H1 (cell line): Measurements from ENCODE around the gene TLE1.

ENCODE experiments used
- EZH2 ChIP-seq: fragments of 200-600 bp; sonication (generic); IDR thresholded peaks from 2 replicates; pipeline ENCODE4 v1.7.1; 2012; ENCODE audit warnings: low read depth, mild to moderate bottlenecking, moderate library complexity, low read length, inconsistent platforms; ENCODE audit not compliant: severe bottlenecking
- POLR2AphosphoS5 ChIP-seq: IDR thresholded peaks from 2 replicates; pipeline ENCODE4 v1.6.1; 2011; ENCODE audit warnings: low read depth, low read length
- TAF1 ChIP-seq: IDR thresholded peaks from 2 replicates; pipeline ENCODE4 v1.6.1; 2011; ENCODE audit warnings: mild to moderate bottlenecking, low read depth, low read length
- YY1 ChIP-seq: IDR thresholded peaks from 2 replicates; pipeline ENCODE4 v1.6.1; 2011; ENCODE audit warnings: low read depth, mild to moderate bottlenecking, low read length
- TF ChIP-seq, protein P1 (sequence below), 3 experiments: IDR thresholded peaks; 1 replicate in 2 of 3; 2 replicates in 1 of 3; pipeline versions ENCODE4 v1.5.1 to v1.6.1; 2011; ENCODE audit warnings: low read length in 3 of 3, mild to moderate bottlenecking in 3 of 3, inconsistent platforms in 2 of 3, low read depth in 1 of 3, moderate library complexity in 1 of 3; ENCODE audit not compliant: insufficient read depth in 1 of 3; ENCODE audit errors: control extremely low read depth in 1 of 3

DNA sequence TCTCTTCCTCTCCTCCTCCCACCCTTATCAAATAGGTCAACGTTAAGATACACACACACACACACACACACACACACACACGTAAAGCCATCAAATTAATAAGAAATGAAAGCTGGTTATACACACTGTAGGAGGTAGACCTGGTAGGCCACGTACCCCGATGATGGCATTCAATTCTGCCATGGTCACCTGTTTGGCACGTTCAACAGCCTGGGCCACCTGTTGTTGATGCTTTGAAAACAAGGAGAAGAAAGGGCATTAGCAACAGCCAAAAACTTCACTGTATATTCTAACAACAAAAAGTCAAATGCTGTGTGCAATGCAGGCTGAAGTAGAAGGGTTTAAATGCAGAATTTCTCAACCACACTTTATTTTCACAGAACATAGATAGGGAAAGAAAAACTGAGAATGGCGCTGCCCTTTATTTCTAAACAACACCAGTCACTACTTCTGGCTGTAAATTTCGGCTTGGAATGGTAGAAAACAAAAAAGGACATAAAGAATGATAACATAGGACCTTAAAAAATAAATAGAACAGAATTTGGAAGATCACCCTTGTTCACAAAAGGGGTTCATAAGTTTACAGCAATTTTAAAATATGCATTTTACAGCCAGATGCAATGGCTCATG, 37.2 kb downstream of the TLE1 start:
- TF ChIP-seq POLR2AphosphoS5 (no peak), EZH2 (no peak), YY1 (no peak), TAF1 (no peak)
- TF ChIP-seq, protein P1, sequence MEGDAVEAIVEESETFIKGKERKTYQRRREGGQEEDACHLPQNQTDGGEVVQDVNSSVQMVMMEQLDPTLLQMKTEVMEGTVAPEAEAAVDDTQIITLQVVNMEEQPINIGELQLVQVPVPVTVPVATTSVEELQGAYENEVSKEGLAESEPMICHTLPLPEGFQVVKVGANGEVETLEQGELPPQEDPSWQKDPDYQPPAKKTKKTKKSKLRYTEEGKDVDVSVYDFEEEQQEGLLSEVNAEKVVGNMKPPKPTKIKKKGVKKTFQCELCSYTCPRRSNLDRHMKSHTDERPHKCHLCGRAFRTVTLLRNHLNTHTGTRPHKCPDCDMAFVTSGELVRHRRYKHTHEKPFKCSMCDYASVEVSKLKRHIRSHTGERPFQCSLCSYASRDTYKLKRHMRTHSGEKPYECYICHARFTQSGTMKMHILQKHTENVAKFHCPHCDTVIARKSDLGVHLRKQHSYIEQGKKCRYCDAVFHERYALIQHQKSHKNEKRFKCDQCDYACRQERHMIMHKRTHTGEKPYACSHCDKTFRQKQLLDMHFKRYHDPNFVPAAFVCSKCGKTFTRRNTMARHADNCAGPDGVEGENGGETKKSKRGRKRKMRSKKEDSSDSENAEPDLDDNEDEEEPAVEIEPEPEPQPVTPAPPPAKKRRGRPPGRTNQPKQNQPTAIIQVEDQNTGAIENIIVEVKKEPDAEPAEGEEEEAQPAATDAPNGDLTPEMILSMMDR (IDR thresholded peaks at IDR 0.05; ENCODE audit: control extremely low read depth in 1 of 3, insufficient read depth in 1 of 3, low read depth in 1 of 3, low read length in 3 of 3): no peak
